GM18502 (cell line): ENCODE results near the gene PPP1R9B.

Experiments used
- ATAC-seq: cut with Tn5 transposase; IDR thresholded peaks from one replicate; pipeline ENCODE4 v1.9.1; 2021; ENCODE audit warnings: mild to moderate bottlenecking; ENCODE audit not compliant: unreplicated experiment, poor library complexity

PPP1R9B gene, protein sequence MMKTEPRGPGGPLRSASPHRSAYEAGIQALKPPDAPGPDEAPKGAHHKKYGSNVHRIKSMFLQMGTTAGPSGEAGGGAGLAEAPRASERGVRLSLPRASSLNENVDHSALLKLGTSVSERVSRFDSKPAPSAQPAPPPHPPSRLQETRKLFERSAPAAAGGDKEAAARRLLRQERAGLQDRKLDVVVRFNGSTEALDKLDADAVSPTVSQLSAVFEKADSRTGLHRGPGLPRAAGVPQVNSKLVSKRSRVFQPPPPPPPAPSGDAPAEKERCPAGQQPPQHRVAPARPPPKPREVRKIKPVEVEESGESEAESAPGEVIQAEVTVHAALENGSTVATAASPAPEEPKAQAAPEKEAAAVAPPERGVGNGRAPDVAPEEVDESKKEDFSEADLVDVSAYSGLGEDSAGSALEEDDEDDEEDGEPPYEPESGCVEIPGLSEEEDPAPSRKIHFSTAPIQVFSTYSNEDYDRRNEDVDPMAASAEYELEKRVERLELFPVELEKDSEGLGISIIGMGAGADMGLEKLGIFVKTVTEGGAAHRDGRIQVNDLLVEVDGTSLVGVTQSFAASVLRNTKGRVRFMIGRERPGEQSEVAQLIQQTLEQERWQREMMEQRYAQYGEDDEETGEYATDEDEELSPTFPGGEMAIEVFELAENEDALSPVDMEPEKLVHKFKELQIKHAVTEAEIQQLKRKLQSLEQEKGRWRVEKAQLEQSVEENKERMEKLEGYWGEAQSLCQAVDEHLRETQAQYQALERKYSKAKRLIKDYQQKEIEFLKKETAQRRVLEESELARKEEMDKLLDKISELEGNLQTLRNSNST

DNA sequence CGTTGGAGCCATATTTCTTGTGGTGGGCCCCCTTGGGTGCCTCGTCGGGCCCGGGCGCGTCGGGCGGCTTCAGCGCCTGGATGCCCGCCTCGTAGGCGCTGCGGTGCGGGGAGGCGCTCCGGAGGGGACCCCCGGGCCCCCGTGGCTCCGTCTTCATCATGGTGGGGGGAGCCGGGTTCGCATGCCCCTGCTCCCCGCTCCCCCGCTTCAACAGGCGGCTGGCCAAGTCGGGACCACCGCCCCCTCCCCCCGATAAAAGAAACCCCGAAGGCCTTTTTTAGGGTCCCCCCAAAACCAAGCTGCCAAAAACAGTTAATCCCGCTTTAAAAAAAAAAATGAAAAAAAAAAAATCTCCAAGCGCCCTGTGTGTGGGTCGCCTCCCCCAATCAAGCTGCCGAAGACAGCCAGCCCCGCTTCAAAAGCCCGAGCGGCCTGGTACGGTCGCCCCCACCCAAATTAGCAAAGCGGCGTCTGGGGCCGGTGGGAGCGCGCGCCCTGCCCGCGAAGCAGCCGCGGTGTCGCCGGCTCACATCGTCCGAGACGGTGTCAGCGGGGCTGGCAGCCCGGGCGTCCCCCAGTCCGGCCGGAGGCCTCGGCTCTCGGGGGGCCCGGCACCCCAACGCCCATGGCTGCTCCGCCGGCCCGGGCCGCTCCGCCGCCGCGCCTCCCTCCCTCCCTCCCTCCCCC lies at the start of gene PPP1R9B:
TSS of gene PPP1R9B (minus strand) at position 324 of the 687 bp plus-strand sequence. CDS start at position 160, 164 bp downstream.
- no peak for ATAC-seq

DNA sequence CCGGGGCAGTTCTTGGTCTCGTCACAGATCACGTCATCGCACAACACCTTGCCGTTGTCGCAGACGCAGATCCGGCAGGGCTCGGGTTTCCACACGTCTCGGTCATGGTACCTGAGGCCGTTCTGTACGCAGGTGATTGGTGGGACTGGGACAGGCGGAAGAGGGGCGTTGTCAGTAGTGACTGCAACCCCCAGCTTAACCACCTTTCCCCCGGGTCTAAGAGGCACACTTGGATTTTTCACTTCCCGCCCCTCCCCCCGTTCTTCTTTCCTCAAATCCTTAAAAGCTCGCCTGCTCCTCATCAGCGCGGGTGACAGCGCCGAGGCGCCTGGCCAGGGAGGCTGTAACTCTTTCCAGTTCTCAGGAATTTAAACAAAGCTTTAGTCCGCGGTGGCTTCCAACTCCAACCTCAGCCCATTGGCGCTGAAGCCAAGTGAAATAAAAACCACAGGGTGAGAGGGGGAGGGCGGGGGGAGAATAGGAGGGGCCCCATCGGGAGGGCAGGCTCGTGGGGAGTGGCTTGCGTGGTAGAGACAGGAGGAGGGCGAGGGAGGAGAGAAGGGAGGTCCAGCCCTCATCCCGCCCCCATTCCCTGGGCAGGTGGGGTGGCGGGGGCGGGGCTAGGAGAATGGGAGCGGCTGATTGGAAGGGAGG lies 49.5 kb upstream of the PPP1R9B start:
- ATAC-seq, result peak; percentile 52

DNA sequence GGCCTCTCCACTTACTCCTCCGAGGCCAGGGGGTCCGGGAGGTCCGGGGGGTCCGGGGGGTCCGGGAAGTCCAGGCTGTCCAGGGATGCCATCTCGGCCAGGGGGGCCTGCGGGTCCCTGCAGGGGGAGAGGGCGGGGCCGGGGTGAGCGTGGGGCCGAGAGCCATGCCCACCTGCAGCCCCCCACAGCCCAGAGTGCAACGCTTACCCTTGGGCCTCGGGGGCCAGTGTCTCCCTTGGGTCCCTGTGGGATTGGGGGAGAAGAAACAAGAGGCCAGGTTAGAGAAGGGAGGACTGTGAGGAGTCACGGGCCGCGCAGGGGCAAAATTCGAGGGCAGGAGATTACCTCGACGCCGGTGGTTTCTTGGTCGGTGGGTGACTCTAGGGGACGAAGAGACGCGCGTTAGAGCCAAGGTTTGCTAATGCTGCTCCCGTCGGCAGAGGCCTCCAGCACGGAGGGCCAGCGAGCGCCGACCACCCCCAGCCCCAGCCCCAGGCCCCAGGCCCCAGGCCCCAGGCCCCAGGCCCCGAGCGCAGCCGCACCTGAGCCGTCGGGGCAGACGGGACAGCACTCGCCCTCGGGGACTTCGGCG lies 48.8 kb upstream of the PPP1R9B start:
- no peak for ATAC-seq

DNA sequence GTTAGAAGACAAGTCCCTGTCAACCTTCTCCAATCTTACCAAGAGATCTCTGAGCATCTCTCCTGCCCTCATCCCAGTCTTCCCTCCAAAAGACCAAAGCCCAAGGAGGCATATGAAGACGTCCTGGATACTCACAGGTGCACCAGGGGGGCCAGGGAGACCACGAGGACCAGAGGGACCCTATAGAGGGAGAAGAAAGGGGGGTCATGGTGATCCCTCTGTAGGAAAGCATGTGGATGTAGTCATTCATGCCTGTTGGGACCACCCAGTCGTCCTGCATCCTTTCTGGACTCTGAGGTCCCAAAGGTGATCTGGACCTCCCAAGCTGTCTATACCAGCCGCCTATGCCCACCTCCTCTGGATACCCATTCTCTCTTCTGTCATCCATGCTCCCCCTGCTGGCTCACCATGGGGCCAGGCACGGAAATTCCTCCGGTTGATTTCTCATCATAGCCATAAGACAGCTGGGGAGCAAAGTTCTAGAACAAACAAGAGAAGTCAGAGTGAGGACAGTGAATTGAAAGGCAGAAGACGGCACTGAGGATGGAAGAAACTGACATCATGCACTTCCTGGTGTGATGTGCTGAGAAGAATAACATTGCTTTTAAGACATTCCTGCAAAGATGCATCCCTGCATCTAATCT lies 47.7 kb upstream of the PPP1R9B start:
- no peak for ATAC-seq

DNA sequence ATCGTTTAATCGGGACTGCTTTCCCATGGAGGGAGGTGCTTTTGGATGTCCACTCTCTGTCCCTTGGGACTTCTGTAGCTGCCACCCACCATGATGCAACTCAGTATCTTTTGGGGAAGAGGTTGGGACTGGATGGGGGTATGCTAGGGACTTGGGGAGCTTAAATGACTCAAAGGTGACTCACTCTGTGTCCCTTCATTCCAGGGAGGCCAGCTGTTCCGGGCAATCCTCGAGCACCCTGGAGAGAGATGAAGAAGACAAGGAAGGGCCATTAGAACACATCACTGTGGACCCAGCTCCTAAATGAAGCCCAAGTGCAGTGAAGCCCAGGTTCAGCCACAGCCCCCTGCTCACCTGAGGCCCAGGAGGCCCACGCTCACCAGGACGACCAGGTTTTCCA lies 46.3 kb upstream of the PPP1R9B start:
- ATAC-seq, result no peak

DNA sequence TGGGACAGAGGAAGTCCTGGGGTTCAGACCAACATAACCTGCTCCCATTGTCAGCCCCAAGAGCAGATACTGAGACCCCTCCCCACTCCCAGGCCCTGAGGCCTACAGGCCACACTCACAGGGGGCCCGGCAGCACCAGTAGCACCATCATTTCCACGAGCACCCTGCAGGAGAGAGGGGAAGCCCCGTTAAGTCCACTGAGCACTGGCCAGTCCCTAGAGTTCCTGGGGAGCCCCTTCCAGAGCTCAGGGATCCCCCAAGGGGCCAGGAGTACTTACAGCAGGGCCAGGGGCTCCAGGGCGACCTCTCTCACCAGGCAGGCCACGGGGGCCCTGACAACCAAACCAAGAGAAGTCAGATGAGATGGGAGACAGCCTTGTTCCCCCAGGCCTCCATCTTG lies 45.6 kb upstream of the PPP1R9B start:
- ATAC-seq, result no peak

DNA sequence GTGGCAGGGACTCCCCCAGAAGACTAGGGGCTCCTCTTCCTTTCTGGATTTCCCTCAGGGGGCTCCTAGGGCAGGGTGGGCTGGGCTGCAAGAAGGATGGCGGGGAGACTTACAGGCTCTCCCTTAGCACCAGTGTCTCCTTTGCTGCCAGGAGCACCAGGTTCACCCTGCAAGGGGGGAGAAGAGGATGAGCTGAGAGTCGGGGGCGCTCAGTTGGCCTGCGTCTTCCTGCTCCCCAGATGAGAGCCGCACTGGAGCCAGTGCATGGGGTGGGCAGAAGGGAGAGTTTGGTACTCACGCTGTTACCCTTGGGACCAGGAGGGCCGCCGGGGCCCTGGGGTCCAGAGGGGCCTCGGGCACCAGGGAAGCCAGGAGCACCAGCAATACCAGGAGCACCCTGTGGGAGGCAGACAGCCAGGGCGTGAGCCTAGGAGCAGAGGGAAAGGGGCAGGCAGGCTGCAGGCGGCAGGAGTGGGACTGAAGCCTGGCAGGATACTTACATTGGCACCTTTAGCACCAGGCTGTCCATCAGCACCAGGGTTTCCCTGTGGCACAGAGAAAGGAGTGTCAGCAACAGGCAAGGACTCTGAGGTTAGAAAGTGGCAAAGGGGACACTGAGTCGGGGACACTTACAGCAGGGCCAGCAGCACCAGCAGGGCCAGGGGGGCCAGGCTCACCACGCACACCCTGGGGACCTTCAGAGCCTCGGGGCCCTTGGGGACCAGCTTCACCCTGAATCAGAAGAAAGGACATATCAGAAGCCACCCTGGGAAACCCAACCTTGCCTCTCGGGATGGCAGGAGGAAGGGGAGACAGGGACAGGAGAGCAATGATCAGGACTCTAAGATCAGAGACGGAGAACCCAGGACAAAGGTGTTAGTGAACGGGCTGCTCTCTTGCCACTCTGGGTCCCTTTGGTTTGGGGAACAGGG lies 44.7 kb upstream of the PPP1R9B start:
- no peak for ATAC-seq

DNA sequence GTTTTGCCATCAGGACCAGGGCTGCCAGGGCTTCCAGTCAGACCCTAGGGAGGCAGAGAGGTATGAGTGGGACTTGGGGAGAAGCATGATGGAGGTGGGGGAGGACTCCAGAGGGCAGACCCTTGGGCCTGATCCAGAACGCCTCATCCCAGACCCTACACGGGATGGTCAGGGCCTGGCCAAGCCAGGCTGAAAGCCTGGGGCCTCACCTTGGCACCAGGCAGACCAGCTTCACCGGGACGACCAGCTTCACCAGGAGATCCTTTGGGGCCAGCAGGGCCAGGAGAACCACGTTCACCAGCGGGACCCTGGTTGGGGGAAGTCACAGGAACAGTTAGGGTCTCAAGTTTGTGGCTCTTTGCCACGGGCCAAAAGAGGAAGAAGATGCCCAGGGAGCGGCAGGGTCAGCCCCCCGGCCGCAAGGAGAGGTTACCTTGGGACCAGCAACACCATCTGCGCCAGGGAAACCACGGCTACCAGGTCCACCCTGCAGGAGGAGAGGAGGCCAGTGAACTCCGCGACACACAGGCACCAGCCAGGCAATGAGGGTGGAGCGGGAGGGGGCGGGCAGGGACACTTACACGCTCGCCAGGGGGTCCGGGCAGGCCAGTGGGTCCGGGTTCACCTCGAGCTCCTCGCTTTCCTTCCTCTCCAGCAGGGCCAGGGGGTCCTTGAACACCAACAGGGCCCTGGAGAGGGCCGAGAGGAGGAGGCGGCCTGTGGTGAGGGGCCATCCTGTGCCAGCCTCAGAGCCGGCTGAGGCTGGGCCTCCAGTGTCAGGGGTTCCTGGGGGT lies 43.9 kb upstream of the PPP1R9B start:
- no peak for ATAC-seq

DNA sequence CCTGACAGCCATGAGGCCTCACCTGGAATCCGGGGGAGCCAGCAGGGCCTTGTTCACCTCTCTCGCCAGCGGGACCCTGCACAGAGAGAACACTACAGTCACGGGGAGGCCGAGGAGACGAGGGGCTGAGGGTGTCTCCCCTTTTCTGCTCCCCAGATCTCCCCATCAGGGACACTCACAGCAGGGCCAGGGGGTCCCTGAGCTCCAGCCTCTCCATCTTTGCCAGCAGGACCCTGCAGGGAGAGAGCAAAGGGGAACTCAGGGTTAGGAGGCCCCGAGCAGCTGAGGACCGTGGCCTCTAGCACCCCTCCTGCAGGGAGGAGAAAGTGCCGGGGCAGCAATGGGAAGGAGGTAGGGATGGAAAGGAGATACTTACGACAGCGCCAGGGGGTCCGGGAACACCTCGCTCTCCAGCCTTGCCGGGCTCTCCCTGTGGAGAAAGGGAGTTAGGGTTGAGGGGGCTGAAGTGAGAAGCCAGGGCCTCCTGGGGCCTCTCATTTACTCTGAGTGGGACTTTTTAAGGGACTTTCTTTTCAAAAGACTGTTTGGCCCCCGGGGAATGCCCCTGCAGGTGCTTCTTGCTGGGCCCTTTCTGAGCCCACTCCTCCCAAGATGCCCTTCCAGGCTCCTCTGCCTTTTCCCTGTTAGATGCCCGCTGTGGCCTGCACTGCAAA lies 42.3 kb upstream of the PPP1R9B start:
- no peak for ATAC-seq

DNA sequence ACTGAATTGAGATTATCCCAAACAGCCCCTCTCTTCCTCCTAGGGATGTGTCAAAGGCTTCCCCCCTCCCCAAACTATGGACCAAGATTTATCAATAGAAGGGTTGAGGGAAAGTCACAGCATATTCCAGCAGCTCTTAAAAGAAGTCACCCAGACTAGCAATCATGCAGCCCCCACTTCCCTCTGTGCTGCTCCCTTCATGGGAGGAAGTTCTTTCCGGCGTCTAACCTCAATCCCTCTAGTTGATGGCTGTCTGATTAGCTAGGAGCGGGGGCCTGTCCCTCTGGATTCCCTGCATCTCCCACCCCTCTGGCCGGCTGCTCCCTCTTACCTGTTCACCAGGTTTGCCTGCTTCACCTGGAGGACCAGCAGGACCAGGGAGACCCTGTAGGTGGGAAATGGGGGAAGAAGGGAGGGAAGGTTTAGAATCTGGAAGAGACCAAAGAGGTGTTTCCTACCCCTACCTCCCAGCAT lies 41.7 kb upstream of the PPP1R9B start:
- ATAC-seq, result no peak

DNA sequence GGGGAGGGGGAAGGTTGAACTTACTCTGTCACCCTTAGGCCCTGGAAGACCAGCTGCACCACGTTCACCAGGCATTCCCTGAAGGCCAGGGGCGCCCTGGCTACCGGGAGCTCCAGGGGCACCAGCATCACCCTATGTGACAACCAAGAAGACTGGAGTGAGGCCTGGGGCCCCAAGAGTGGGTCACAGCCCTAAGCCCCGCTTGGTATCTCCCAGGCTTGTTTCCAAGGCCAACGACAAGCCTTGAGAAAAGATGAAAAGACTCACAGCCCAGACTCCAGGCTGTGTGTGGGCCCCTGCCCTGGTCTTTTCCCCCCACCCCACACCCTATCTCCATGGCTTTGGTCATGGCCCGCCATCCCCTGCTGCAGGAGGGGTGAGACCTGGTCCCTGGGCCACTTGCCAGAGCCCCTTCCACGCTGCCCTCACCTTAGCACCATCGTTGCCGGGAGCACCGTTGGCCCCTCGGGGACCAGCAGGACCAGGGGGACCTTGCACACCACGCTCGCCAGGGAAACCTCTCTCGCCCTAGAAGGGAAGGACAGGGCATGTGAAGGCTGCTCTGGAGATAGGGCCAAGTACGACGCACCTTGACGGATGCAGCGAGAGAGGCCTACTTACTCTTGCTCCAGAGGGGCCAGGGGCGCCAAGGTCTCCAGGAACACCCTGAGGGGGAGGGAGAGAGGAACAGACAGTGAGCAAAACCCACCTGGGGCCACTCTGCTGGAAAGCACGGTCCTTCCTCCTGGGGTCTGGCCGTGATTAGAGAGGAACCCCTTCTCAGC lies 41.1 kb upstream of the PPP1R9B start:
- ATAC-seq, result no peak

DNA sequence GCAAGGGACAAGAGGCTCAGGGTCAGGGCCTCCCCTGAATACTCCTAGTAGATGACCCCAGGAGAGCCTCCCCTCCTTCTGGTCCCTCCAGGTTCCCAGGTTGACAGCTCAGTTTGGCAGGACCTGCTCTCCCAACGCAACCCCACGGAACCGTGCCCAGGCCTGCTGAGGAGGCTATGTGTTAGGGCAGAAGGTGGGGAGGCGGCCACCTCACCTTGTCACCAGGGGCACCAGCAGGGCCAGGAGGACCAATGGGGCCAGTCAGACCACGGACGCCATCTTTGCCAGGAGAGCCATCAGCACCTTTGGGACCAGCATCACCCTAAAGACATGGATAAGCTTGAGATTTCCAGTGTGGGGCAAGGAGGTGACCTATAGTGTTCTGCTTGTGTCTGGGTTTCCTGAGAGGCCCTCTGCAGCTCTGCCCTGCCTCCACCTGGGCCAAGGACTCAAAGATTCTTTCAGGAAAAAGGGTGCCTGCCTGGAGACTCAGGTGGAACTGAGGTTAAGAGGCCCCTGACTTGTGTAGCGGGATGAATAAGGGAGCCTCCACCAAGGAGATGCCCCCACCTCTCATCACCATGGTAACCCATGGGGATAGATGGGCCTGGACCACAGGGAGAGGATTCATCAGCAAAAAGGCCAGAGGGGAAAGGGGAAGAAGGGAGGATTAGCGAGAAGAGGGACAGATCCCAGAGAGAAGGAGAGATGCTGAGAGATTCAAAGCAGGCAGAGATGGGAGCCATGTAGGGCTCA lies 40.3 kb upstream of the PPP1R9B start:
- ATAC-seq, result no peak

DNA sequence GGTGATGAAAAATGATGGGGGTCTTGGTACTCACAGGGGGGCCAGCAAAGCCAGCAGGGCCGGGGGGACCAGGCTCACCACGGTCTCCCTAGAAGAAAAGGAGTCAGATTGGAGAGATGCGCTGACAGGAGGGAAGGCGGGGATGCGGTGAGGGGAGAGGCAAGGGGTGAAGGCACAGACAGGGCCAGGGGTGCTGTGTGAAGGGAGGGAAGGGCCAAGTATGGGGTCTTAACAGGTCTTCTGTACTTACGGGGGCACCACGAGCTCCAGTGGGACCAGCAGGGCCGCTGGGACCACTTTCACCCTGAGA lies 39.8 kb upstream of the PPP1R9B start:
- no peak for ATAC-seq

DNA sequence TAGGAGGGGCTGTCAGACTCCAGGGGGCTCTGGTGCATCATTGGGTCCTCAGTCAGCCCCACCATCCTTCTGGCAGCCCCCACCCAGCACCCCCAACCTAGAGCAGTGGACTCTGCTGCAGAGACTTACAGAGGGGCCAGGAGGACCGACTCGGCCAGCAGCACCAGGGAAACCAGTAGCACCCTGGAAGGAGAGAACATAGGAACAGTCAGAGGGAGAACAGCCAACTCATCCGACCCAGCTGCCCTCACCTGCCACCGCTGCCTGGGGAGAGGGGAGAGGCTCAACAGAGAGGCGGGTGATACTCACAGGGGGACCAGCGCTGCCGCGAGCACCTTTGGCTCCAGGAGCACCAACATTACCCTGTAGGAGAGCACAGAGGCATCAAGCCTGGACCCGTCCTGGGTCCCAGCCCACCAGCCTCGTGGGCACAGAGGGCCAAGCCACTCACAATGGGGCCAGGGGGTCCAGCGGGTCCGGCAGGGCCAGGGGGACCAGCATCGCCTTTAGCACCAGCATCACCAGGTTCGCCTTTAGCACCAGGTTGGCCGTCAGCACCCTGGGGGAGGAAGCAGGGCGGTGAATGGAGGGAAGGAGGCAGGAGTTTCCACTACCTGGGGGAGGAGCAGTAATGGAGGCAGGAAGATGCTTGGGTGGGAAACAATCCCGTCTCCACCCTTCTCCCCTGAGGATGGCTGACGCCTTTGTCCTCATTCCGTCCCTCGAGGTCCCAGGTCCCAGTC lies 39.2 kb upstream of the PPP1R9B start:
- ATAC-seq, result no peak

DNA sequence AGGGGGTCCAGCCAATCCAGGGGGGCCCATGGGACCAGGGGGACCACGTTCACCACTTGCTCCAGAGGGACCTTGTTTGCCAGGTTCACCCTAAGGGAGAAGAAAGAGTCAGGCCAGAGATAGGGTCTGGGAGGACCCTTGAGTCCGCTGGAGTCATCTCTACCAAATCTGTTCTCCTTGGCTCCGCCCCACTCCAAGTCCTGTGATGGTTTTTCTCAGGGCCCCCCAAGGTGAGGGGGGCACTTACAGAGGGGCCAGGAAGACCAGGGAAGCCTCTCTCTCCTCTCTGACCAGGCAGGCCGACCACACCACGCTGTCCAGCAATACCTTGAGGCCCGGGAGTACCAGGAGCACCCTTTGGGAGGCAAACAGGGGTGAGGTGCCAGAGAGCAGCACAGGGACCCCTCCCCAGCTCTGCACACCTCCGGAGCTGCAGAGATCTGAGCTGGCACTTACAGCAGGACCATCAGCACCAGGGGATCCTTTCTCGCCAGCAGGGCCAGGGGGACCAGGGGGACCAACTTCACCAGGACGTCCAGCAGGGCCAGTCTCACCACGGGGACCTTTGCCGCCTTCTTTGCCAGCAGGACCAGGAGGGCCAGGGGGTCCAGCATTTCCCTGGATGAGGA lies 38.6 kb upstream of the PPP1R9B start:
- ATAC-seq, result no peak
